ENCODE measurements around the gene CDKAL1.

- TF ChIP-seq CTCF (IDR thresholded peaks at IDR 0.05 in 8 of 11, conservative IDR thresholded peaks at IDR 0.05 in 3 of 11) (no peak), POLR2A (IDR thresholded peaks at IDR 0.05) (no peak)
Measured at GRCh38 chr6:21150667-21151066, 616.4 kb downstream of the CDKAL1 start.

All from spleen (tissue), 7 donors.